Thyroid gland (tissue), 4 donors: Measurements from ENCODE around the gene OXTR. TPM values are rescaled to one million over a fixed set of nuclear protein-coding genes. Genes with fewer than 3 reads are reported as not detected.

Experiments used
- DNase-seq, 2 donors: peaks; one replicate each; pipeline ENCODE4 v3.0.0-alpha.2; 2019
- H3K27ac ChIP-seq, 3 donors: fragments of 200-600 bp; sonication (generic); 1 replicate in 2 of 3; 2 replicates in 1 of 3; pipeline ENCODE4 v1.5.1; 2016 to 2019; ENCODE audit warnings: mild to moderate bottlenecking in 1 of 3, moderate library complexity in 1 of 3
- H3K27me3 ChIP-seq: fragments of 200-600 bp; sonication (generic); one replicate; pipeline ENCODE4 v1.5.1; 2019
- H3K36me3 ChIP-seq, 2 donors: fragments of 200-600 bp; sonication (generic); one replicate each; pipeline ENCODE4 v1.5.1; 2016 to 2019
- H3K4me1 ChIP-seq, 2 donors: fragments of 200-600 bp; sonication (generic); one replicate each; pipeline ENCODE4 v1.5.1; 2017 to 2019
- H3K4me3 ChIP-seq, 3 donors: fragments of 200-600 bp; sonication (generic); replicated peaks in 1 of 3; 1 replicate in 2 of 3; 2 replicates in 1 of 3; pipeline ENCODE4 v1.5.1; 2016; ENCODE audit warnings: mild to moderate bottlenecking in 1 of 3
- H3K9me3 ChIP-seq: fragments of 200-600 bp; sonication (generic); one replicate; pipeline ENCODE4 v1.5.1; 2017
- CTCF ChIP-seq, 6 experiments: fragments of 200-600 bp in 3 of 6; fragments of 450-650 bp in 3 of 6; sonication (generic) in 3 of 6; IDR thresholded peaks; one replicate each; pipeline ENCODE4 v1.5.1; 2016 to 2019; ENCODE audit warnings: antibody characterized with exemption in 6 of 6, mild to moderate bottlenecking in 2 of 6, inconsistent platforms in 1 of 6, moderate library complexity in 1 of 6
- POLR2A ChIP-seq, 2 donors: fragments of 450-650 bp; IDR thresholded peaks; one replicate each; pipeline ENCODE4 v1.6.1; 2017; ENCODE audit warnings: antibody characterized with exemption in 2 of 2, mild to moderate bottlenecking in 2 of 2, moderate library complexity in 1 of 2
- WGBS, 2 donors: methylation state at CpG; one replicate each; pipeline ENCODE4 v1.1.5; 2017; 5-methylcytosine and 5-hydroxymethylcytosine counted together
- intact Hi-C: fragments of 100-400 bp; cut with DNase I; formaldehyde crosslinking; loops from one replicate; pipeline ENCODE4 v1.15.1; 2023
- total RNA-seq, 4 donors: library from RNA; depleted of rRNA; stranded (reverse); fragments of >200 nt; gene quantifications; one replicate each; pipeline ENCODE4 v1.2.3, GENCODE V29; 2016

OXTR gene
- total RNA-seq, 4 donors from 2014 or later = 0.13 to 0.56 (median 0.39) TPM

- no peak overlapping the region for H3K4me3 ChIP-seq
- 88 to 89% methylated on average over 2 of the region's 2 CpGs for WGBS, 2 donors
- DNase-seq = no peak
- no peaks in the 10 kb centered on the region for H3K9me3 ChIP-seq
- H3K27ac ChIP-seq = no peak overlapping the region
- no peaks in the 10 kb centered on the region for H3K4me1 ChIP-seq
- intact Hi-C loops = no loop called here
- H3K36me3 ChIP-seq = no peaks in the 10 kb centered on the region
- H3K27me3 ChIP-seq = no peaks in the 10 kb centered on the region
- no peak for TF ChIP-seq CTCF (IDR thresholded peaks at IDR 0.05)
Observed at GRCh38 chr3:8790529-8790928, 21.1 kb upstream of the OXTR start.

- H3K27me3 ChIP-seq = no peaks in the 10 kb centered on the region
- TF ChIP-seq CTCF (IDR thresholded peaks at IDR 0.05) (no peak), POLR2A (IDR thresholded peaks at IDR 0.05) (no peak)
- 94 to 95% methylated on average over 3 of the region's 3 CpGs for WGBS, 2 donors
- intact Hi-C loops = no loop called here
- H3K9me3 ChIP-seq = no peaks in the 10 kb centered on the region
- no peak for DNase-seq
- no peaks in the 10 kb centered on the region for H3K36me3 ChIP-seq
- no peak overlapping the region for H3K4me3 ChIP-seq
- H3K27ac ChIP-seq = no peak overlapping the region
- H3K4me1 ChIP-seq = no peaks in the 10 kb centered on the region
Observed at GRCh38 chr3:8784676-8785435, 15.4 kb upstream of the OXTR start.

- DNase-seq = no peak
- intact Hi-C loops = no loop called here
- TF ChIP-seq POLR2A (IDR thresholded peaks at IDR 0.05) (no peak), CTCF (IDR thresholded peaks at IDR 0.05) (no peak)
- no peaks in the 10 kb centered on the region for H3K27me3 ChIP-seq
- H3K4me1 ChIP-seq = no peaks in the 10 kb centered on the region
- H3K4me3 ChIP-seq = no peak overlapping the region
- no peaks in the 10 kb centered on the region for H3K36me3 ChIP-seq
- H3K27ac ChIP-seq = no peak overlapping the region
- H3K9me3 ChIP-seq = no peaks in the 10 kb centered on the region
Observed at GRCh38 chr3:8780279-8780678, 10.9 kb upstream of the OXTR start.

GRCh38 chr3:8778475-8778874 is 9.1 kb upstream of the OXTR start:
- WGBS, 2 donors = 80 to 89% methylated on average over 5 of the region's 5 CpGs
- no peaks in the 10 kb centered on the region for H3K4me1 ChIP-seq
- H3K27me3 ChIP-seq = no peaks in the 10 kb centered on the region
- H3K4me3 ChIP-seq = no peak overlapping the region
- H3K9me3 ChIP-seq = no peaks in the 10 kb centered on the region
- TF ChIP-seq POLR2A (IDR thresholded peaks at IDR 0.05) = no peak
- TF ChIP-seq CTCF (IDR thresholded peaks at IDR 0.05) = no peak
- intact Hi-C loops = no loop called here
- no peak for DNase-seq
- no peak overlapping the region for H3K27ac ChIP-seq
- no peaks in the 10 kb centered on the region for H3K36me3 ChIP-seq

- H3K36me3 ChIP-seq = no peaks in the 10 kb centered on the region
- intact Hi-C loops = no loop called here
- no peaks in the 10 kb centered on the region for H3K4me1 ChIP-seq
- TF ChIP-seq POLR2A (IDR thresholded peaks at IDR 0.05) (no peak), CTCF (IDR thresholded peaks at IDR 0.05) (no peak)
- no peak overlapping the region for H3K4me3 ChIP-seq
- no peak overlapping the region for H3K27ac ChIP-seq
- no peak for DNase-seq
- 79 to 86% methylated on average over 5 of the region's 5 CpGs for WGBS, 2 donors
- no peaks in the 10 kb centered on the region for H3K9me3 ChIP-seq
- no peaks in the 10 kb centered on the region for H3K27me3 ChIP-seq
Observed at GRCh38 chr3:8777978-8778267, 8.5 kb upstream of the OXTR start.
